T-cell (primary cell): Measurements from ENCODE around the gene CCL25. TPM values are rescaled to one million over a fixed set of nuclear protein-coding genes. Genes with fewer than 3 reads are reported as not detected.

ENCODE experiments used
- ATAC-seq, 4 experiments: fragments of 200-7000 bp in 3 of 4; fragments of 150-1000 bp in 1 of 4; cut with Tn5 transposase; replicated peaks in 1 of 4; 1 replicate in 3 of 4; 2 replicates in 1 of 4; pipeline ENCODE4 v1.10.0; 2021; ENCODE audit warnings: moderate library complexity in 3 of 4, mild to moderate bottlenecking in 2 of 4, moderate number of reproducible peaks in 1 of 4
- CTCF ChIA-PET, 2 donors: fragments of 300-600 bp; sonication (Branson Sonifier 250); formaldehyde crosslinking; loops; one replicate each; lab custom pipeline; 2022; ENCODE audit warnings: antibody characterized with exemption in 2 of 2; lab: Charles Lee
- POLR2A ChIA-PET, 2 donors: fragments of 300-600 bp; sonication (Branson Sonifier 250); formaldehyde crosslinking; loops; one replicate each; lab custom pipeline; 2022; ENCODE audit warnings: antibody characterized with exemption in 2 of 2; lab: Charles Lee
- DNase-seq, 35 experiments: peaks; one replicate each; pipeline versions ENCODE4 v3.0.0 to v3.0.0-alpha.2; 2013 to 2023
- H3K27ac ChIP-seq: one replicate; pipeline ENCODE4 v1.5.1; 2013; ENCODE audit warnings: low read length
- H3K27me3 ChIP-seq, 2 experiments: replicated peaks in 1 of 2; 1 replicate in 1 of 2; 2 replicates in 1 of 2; pipeline versions ENCODE4 v1.6.1 to v1.7.0; 2013; ENCODE audit warnings: low read length in 1 of 2, mixed read lengths in 1 of 2; ENCODE audit not compliant: control insufficient read depth in 2 of 2, insufficient read depth in 2 of 2; ENCODE audit errors: extremely low read depth in 1 of 2
- H3K36me3 ChIP-seq, 2 donors: 1 replicate in 1 of 2; 2 replicates in 1 of 2; pipeline versions ENCODE4 v1.6.1 to v1.7.0; 2013; ENCODE audit warnings: low read length in 1 of 2; ENCODE audit not compliant: control insufficient read depth in 2 of 2, insufficient read depth in 1 of 2; ENCODE audit errors: extremely low read depth in 1 of 2
- H3K4me1 ChIP-seq, 2 experiments: 1 replicate in 1 of 2; 2 replicates in 1 of 2; pipeline versions ENCODE4 v1.6.1 to v1.7.0; 2013; ENCODE audit warnings: low read length in 2 of 2, mixed read lengths in 1 of 2; ENCODE audit not compliant: insufficient read depth in 2 of 2, control insufficient read depth in 1 of 2; ENCODE audit errors: extremely low read depth in 1 of 2
- H3K4me3 ChIP-seq, 2 donors: 1 replicate in 1 of 2; 2 replicates in 1 of 2; pipeline versions ENCODE4 v1.5.1 to v1.7.0; 2013; ENCODE audit warnings: mild to moderate bottlenecking in 2 of 2, low read length in 1 of 2, moderate library complexity in 1 of 2; ENCODE audit not compliant: control insufficient read depth in 1 of 2; ENCODE audit errors: extremely low read depth in 1 of 2
- H3K9me3 ChIP-seq: 2 replicates; pipeline ENCODE4 v1.7.0; 2013
- H3K27ac Mint-ChIP-seq, 2 donors: one replicate each; pipeline ENCODE4 v1.8.0; 2020 to 2021; ENCODE audit warnings: mild to moderate bottlenecking in 2 of 2, mixed read lengths in 2 of 2
- H3K27me3 Mint-ChIP-seq, 2 donors: one replicate each; pipeline ENCODE4 v1.8.0; 2021 to 2022; ENCODE audit warnings: mixed read lengths in 2 of 2
- H3K36me3 Mint-ChIP-seq: one replicate; pipeline ENCODE4 v1.8.0; 2021; ENCODE audit warnings: mixed read lengths
- H3K4me1 Mint-ChIP-seq, 3 donors: one replicate each; pipeline ENCODE4 v1.8.0; 2020 to 2022; ENCODE audit warnings: mixed read lengths in 3 of 3, mild to moderate bottlenecking in 1 of 3
- H3K4me3 Mint-ChIP-seq, 3 donors: one replicate each; pipeline ENCODE4 v1.8.0; 2020 to 2022; ENCODE audit warnings: mild to moderate bottlenecking in 3 of 3, mixed read lengths in 3 of 3, moderate library complexity in 3 of 3
- H3K9me3 Mint-ChIP-seq, 3 donors: one replicate each; pipeline ENCODE4 v1.8.0; 2020 to 2022; ENCODE audit warnings: mixed read lengths in 3 of 3
- WGBS: methylation state at CpG from one replicate; pipeline ENCODE4 v1.1.5; 2013; ENCODE audit warnings: missing lambda C conversion rate; ENCODE audit not compliant: insufficient coverage; 5-methylcytosine and 5-hydroxymethylcytosine counted together
- total RNA-seq, 35 experiments: library from RNA in 6 of 35; stranded (reverse) in 6 of 35; fragments of 120-200 nt in 1 of 35; gene quantifications; one replicate each; pipeline versions ENCODE4 v1.2.1 to v1.2.4 and lab custom pipeline; 2013 to 2026

The CCL25 gene
- total RNA-seq, 5 donors from 2014 or later (not counting 1 experiment from before 2014, with no cell fraction given): 1.4 TPM; not detected in 4

DNA sequence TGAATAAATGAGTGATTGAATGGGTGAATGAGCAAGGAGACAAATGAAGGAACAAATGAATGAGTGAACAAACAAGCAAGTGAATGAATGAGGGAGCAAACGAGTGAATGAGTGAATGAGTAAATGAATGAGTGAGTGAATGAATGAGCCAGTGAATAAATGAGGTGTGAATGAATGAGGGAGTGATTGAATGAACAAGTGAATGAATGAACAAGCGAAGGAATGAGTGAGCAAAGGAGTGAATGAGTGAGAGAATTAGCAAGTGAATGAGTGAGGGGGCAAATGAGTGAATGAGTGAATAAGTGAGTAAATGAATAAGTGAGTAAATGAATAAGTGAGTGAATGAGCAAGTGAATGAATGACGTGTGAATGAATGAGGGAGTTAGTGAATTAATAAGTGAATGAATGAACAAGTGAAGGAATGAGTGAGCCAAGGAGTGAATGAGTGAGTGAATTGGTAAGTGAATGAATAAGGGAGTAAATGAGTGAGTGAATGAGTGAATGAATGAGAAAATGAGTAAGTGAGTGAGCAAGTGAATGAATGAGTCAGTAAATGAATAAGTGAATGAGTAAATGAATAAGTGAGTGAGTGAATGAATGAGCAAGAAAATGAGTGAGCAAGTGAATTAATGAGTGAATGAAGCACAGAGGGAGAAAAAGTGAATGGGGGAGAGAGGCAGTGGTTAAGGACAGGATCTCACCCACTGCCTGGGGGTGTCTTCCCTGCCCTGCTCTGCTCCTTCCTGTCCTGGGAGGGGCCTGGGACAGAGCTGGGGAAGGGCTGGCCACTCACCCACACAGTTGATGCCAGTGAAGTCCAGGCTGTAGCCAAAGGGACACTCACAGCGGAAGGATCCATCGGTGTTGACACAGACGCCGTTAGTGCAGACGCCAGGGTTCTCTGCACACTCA lies 36.4 kb downstream of the CCL25 start:
- DNase-seq (no peak), ATAC-seq (no peak)
- Mint-ChIP-seq H3K4me3 (no peak overlapping the region), H3K4me1 (no peaks in the 10 kb centered on the region), H3K9me3 (peaks cover 0 to under 1% (median under 1%) of the 10 kb centered on the region in 3 donors), H3K27me3 (peaks cover 3 to 9% of the 10 kb centered on the region in 2 donors), H3K27ac (no peak overlapping the region), H3K36me3 (no peaks in the 10 kb centered on the region)
- Histone ChIP-seq H3K4me3 (no peak overlapping the region), H3K27ac (no peak overlapping the region), H3K9me3 (no peaks in the 10 kb centered on the region), H3K27me3 (peaks cover 0 to 41% of the 10 kb centered on the region in 2 experiments), H3K4me1 (no peaks in the 10 kb centered on the region), H3K36me3 (no peaks in the 10 kb centered on the region)
- WGBS: 83% methylated on average over 8 of the region's 8 CpGs
- ChIA-PET POLR2A (no interaction called here), CTCF (no interaction called here)

DNA sequence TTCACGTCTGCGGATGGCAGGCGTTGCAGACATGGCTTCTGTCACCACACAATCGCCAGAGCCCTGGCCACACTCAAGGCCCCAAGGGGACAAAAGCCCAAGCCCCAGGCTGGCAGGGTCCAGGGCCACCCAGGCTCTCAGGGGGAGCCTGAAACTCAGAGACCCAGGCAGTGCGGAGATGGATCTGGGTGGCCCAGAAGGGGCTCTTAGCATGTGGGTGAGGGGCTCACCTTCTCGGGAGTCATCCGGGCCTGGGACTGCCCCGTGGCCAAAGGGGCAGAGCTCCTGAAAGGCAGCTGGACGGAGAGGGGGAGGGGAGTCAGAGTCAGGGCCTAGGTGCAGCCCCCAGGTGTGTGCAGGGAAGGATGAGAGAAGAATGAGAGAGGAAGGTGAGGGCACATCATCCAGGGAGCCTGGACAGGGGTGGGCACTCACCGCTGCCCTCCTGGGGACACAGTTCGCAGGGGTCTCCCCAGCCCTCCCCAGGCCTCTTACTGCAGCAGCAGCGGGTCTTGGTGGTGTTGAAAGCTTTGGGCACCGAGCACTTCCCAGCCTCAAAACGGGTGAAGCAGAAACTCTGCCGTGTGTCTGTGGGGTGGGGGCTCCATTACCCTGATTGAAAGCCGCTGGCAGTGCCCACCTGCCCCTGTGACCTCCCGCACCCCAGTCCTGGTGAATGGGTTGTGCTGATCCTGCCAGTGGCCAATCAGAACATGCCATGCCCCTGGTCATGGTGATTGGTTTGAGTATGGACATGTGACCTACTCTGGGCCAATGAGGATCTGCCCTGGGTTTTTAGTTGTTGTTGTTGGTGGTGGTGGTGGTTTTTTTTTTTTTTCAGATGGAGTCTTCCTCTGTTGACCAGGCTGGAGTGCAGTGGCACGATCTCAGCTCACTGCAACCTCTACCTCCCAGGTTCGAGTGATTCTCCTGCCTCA lies 37.4 kb downstream of the CCL25 start:
- Mint-ChIP-seq H3K4me1 (no peaks in the 10 kb centered on the region), H3K4me3 (no peak overlapping the region), H3K36me3 (no peaks in the 10 kb centered on the region), H3K9me3 (peaks cover 0 to 8% (median 5%) of the 10 kb centered on the region in 3 donors), H3K27me3 (peaks cover 3 to 7% of the 10 kb centered on the region in 2 donors), H3K27ac (no peak overlapping the region)
- peaks cover 0 to 37% of the 10 kb centered on the region in 2 experiments for H3K27me3 ChIP-seq
- DNase-seq (no peak), ATAC-seq (no peak)
- no peak overlapping the region for H3K4me3 ChIP-seq
- no peak overlapping the region for H3K27ac ChIP-seq
- CTCF ChIA-PET: no interaction called here
- H3K36me3 ChIP-seq: no peaks in the 10 kb centered on the region
- POLR2A ChIA-PET: no interaction called here
- H3K9me3 ChIP-seq: no peaks in the 10 kb centered on the region
- H3K4me1 ChIP-seq: no peaks in the 10 kb centered on the region
- WGBS: 76% methylated on average over 13 of the region's 19 CpGs

DNA sequence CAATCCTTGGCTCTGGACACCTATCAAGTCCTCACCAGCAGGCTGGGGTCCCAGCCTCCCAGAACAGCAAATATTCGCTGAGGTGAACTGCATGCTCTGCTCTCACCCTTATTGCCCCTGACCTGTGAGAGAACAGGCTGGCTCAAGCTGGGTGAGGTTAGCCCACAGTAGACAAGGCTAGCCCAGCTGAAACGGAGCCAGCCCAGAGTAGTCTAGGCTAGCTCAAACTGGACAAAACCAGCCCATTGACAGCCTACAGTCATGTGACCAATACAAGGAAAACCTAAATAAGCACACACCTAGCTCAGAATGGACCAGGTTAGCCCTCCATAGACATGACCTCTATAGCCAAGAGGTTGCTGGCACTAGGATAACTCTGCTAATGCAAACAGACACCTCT lies 38.4 kb downstream of the CCL25 start:
- no peak overlapping the region for H3K4me3 ChIP-seq
- H3K27me3 ChIP-seq: peaks cover 0 to 33% of the 10 kb centered on the region in 2 experiments
- ATAC-seq (no peak), DNase-seq (no peak)
- H3K27me3 Mint-ChIP-seq: peaks cover 2 to 3% of the 10 kb centered on the region in 2 donors
- H3K9me3 ChIP-seq: peaks cover 2% of the 10 kb centered on the region
- no peak overlapping the region for H3K4me3 Mint-ChIP-seq
- H3K27ac Mint-ChIP-seq: no peak overlapping the region
- 95% methylated on average over 2 of the region's 2 CpGs for WGBS
- H3K9me3 Mint-ChIP-seq: peaks cover 4 to 13% (median 5%) of the 10 kb centered on the region in 3 donors
- CTCF ChIA-PET: no interaction called here
- no peaks in the 10 kb centered on the region for H3K4me1 ChIP-seq
- H3K36me3 Mint-ChIP-seq: no peaks in the 10 kb centered on the region
- POLR2A ChIA-PET: no interaction called here
- H3K27ac ChIP-seq: no peak overlapping the region
- no peaks in the 10 kb centered on the region for H3K36me3 ChIP-seq
- no peaks in the 10 kb centered on the region for H3K4me1 Mint-ChIP-seq

DNA sequence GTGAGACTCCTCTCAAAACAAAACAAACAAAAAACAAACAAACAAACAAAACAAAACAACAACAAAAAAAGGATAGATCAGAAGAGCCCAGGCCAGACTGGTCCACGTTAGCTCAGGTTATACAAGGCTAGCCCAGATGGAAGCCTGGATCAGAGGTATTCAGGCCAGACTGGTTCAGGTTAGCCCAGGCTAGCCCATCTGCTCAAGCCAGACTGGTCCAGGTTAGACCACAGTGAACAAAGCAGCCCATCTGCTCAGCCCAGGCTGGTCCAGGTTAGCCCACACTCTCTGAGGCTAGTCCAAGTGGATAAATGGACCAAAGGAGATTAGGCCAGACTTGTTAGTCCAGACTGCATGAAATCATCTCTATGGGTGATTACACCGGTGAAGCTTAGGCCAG lies 41.2 kb downstream of the CCL25 start:
- Histone ChIP-seq H3K36me3 (no peaks in the 10 kb centered on the region), H3K27me3 (peaks cover 0 to 34% of the 10 kb centered on the region in 2 experiments), H3K4me3 (no peak overlapping the region), H3K4me1 (no peaks in the 10 kb centered on the region), H3K27ac (no peak overlapping the region), H3K9me3 (peaks cover 2% of the 10 kb centered on the region)
- no peak overlapping the region for H3K27ac Mint-ChIP-seq
- ChIA-PET CTCF (no interaction called here), POLR2A (no interaction called here)
- no peak overlapping the region for H3K4me3 Mint-ChIP-seq
- H3K36me3 Mint-ChIP-seq: peaks cover 3% of the 10 kb centered on the region
- peaks cover 5 to 20% (median 11%) of the 10 kb centered on the region in 3 donors for H3K9me3 Mint-ChIP-seq
- 70% methylated on average over 1 of the region's 2 CpGs for WGBS
- H3K4me1 Mint-ChIP-seq: no peaks in the 10 kb centered on the region
- peaks cover 0 to 3% of the 10 kb centered on the region in 2 donors for H3K27me3 Mint-ChIP-seq
- no peak for ATAC-seq
- no peak for DNase-seq

DNA sequence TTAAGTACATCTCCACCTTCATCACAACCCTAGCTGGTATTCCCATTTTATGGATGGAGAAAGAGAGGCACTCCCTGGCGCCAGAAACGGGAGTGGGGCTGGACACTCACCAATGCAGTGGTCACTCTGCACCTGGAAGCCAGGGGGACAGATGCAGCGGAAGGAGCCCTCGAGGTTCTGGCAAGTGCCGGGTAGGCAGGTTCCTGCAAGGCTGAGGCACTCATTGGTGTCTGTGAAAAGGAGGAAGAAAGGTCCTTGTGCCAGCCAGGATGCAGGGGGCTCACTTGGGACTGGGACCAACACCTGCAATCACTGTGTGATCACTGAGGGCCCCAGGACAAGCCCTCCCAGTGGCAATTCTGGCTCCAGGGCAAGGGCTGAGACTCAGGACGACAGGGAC lies 41.8 kb downstream of the CCL25 start:
- no peaks in the 10 kb centered on the region for H3K4me1 ChIP-seq
- ChIA-PET POLR2A (no interaction called here), CTCF (no interaction called here)
- H3K9me3 ChIP-seq: peaks cover 2% of the 10 kb centered on the region
- ATAC-seq: no peak
- H3K9me3 Mint-ChIP-seq: peaks cover 5 to 20% (median 11%) of the 10 kb centered on the region in 3 donors
- WGBS: 75% methylated on average over 5 of the region's 6 CpGs
- no peak for DNase-seq
- H3K4me3 ChIP-seq: no peak overlapping the region
- H3K36me3 Mint-ChIP-seq: peaks cover 3% of the 10 kb centered on the region
- H3K4me3 Mint-ChIP-seq: no peak overlapping the region
- peaks cover 0 to 34% of the 10 kb centered on the region in 2 experiments for H3K27me3 ChIP-seq
- no peaks in the 10 kb centered on the region for H3K4me1 Mint-ChIP-seq
- no peak overlapping the region for H3K27ac Mint-ChIP-seq
- peaks cover 0 to 6% of the 10 kb centered on the region in 2 donors for H3K27me3 Mint-ChIP-seq
- no peaks in the 10 kb centered on the region for H3K36me3 ChIP-seq
- no peak overlapping the region for H3K27ac ChIP-seq

DNA sequence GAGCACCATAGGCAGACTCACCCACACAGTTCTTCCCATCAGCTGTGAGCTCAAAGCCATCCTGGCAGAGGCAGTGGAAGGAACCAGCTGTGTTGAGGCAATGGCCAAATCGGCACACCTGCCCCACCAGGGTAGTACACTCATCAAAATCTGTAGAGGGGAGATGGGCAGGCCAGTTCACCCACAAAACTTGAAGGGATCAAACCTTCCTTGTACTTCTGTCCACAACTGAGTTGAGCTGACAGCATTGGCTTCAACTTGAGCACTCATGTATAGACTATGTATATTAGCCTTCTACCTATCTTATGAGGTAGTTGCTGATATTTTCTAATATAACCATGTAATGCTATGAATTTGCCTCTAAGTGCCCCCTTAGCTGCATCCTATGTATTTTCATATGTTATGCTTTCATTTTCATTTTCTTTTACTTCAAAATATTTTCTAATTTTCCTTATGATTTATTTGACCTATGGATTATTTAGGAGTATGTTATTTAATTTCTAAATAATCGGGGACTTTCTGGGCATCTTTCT lies 42.9 kb downstream of the CCL25 start:
- Mint-ChIP-seq H3K4me1 (no peaks in the 10 kb centered on the region), H3K27me3 (peaks cover 2 to 6% of the 10 kb centered on the region in 2 donors), H3K9me3 (peaks cover 5 to 20% (median 11%) of the 10 kb centered on the region in 3 donors), H3K4me3 (no peak overlapping the region), H3K27ac (no peak overlapping the region), H3K36me3 (peaks cover 3% of the 10 kb centered on the region)
- H3K4me3 ChIP-seq: no peak overlapping the region
- no CpG with 5 or more reads among the region's 2 CpGs for WGBS
- H3K36me3 ChIP-seq: no peaks in the 10 kb centered on the region
- no peak for DNase-seq
- peaks cover 0 to 28% of the 10 kb centered on the region in 2 experiments for H3K27me3 ChIP-seq
- H3K27ac ChIP-seq: no peak overlapping the region
- no peak for ATAC-seq
- POLR2A ChIA-PET: no interaction called here
- H3K9me3 ChIP-seq: peaks cover 2% of the 10 kb centered on the region
- no peaks in the 10 kb centered on the region for H3K4me1 ChIP-seq
- CTCF ChIA-PET: no interaction called here
